ENCODE results near the gene SORD.
"Not testable (repeated sequence)": the region's sequence is repeated elsewhere in the genome, so short reads cannot be mapped to it uniquely, and the experiment has no call there.

The SORD gene

GRCh38 chr15:45101749-45102148 lies 78.8 kb downstream of the SORD start:
- TF ChIP-seq CTCF (IDR thresholded peaks at IDR 0.05; ENCODE audit: borderline replicate concordance, extremely low read depth, low read length, poor library complexity, severe bottlenecking) (no peak), EZH2 (IDR thresholded peaks at IDR 0.05; ENCODE audit: borderline replicate concordance, low read depth, low read length, severe bottlenecking) (no peak)
- no peaks in the 10 kb centered on the region for H3K9me3 ChIP-seq (ENCODE audit: insufficient read depth, low read length, severe bottlenecking)
- no peak overlapping the region for H3K4me2 ChIP-seq (ENCODE audit: insufficient read depth, low read length)
- ATAC-seq (ENCODE audit: insufficient read depth, low read depth) (no peak), DNase-seq (no peak)
- H3K9ac ChIP-seq (ENCODE audit: low read depth, low read length), result no peak overlapping the region
- H3K4me3 ChIP-seq (ENCODE audit: low read depth in 1 of 2, low read length in 2 of 2), result no peak overlapping the region
- H3K36me3 ChIP-seq (ENCODE audit: insufficient read depth, low read length), result no peaks in the 10 kb centered on the region
- H2AFZ ChIP-seq (ENCODE audit: low read depth, low read length), result no peak overlapping the region
- no peaks in the 10 kb centered on the region for H3K4me1 ChIP-seq (ENCODE audit: insufficient read depth, low read length)
- no peaks in the 10 kb centered on the region for H4K20me1 ChIP-seq (ENCODE audit: insufficient read depth, low read length)
- peaks cover 4% of the 10 kb centered on the region for H3K27me3 ChIP-seq (ENCODE audit: insufficient read depth, low read length, poor library complexity)
- H3K27ac ChIP-seq (ENCODE audit: low read length), result no peak overlapping the region
- H3K79me2 ChIP-seq (ENCODE audit: insufficient read depth, low read length), result no peaks in the 10 kb centered on the region

- TF ChIP-seq EZH2 (IDR thresholded peaks at IDR 0.05; ENCODE audit: borderline replicate concordance, low read depth, low read length, severe bottlenecking) (no peak), CTCF (IDR thresholded peaks at IDR 0.05; ENCODE audit: borderline replicate concordance, extremely low read depth, low read length, poor library complexity, severe bottlenecking) (no peak)
- H3K36me3 ChIP-seq (ENCODE audit: insufficient read depth, low read length), result no peaks in the 10 kb centered on the region
These were observed 79.2 kb downstream of the SORD start for GRCh38 chr15:45102226-45102625.

GRCh38 chr15:45104170-45104569 lies 81.2 kb downstream of the SORD start:
- H2AFZ ChIP-seq (ENCODE audit: low read depth, low read length); H3K4me2 ChIP-seq (ENCODE audit: insufficient read depth, low read length); H4K20me1 ChIP-seq (ENCODE audit: insufficient read depth, low read length); H3K4me3 ChIP-seq (ENCODE audit: low read depth in 1 of 2, low read length in 2 of 2); ATAC-seq (ENCODE audit: insufficient read depth, low read depth); H3K79me2 ChIP-seq (ENCODE audit: insufficient read depth, low read length); H3K9ac ChIP-seq (ENCODE audit: low read depth, low read length); H3K4me1 ChIP-seq (ENCODE audit: insufficient read depth, low read length); DNase-seq; H3K27ac ChIP-seq (ENCODE audit: low read length); H3K27me3 ChIP-seq (ENCODE audit: insufficient read depth, low read length, poor library complexity); H3K9me3 ChIP-seq (ENCODE audit: insufficient read depth, low read length, severe bottlenecking); H3K36me3 ChIP-seq (ENCODE audit: insufficient read depth, low read length): not testable (repeated sequence)

More at GRCh38 chr15:45102226-45102625, 79.2 kb downstream of the SORD start:
- no peaks in the 10 kb centered on the region for H3K4me1 ChIP-seq (ENCODE audit: insufficient read depth, low read length)
- no peaks in the 10 kb centered on the region for H4K20me1 ChIP-seq (ENCODE audit: insufficient read depth, low read length)
- H3K9ac ChIP-seq (ENCODE audit: low read depth, low read length), result no peak overlapping the region
- DNase-seq (no peak), ATAC-seq (ENCODE audit: insufficient read depth, low read depth) (no peak)
- peaks cover 4% of the 10 kb centered on the region for H3K27me3 ChIP-seq (ENCODE audit: insufficient read depth, low read length, poor library complexity)
- H3K4me3 ChIP-seq (ENCODE audit: low read depth in 1 of 2, low read length in 2 of 2), result no peak overlapping the region
- H3K9me3 ChIP-seq (ENCODE audit: insufficient read depth, low read length, severe bottlenecking), result no peaks in the 10 kb centered on the region
- H3K27ac ChIP-seq (ENCODE audit: low read length), result no peak overlapping the region
- no peaks in the 10 kb centered on the region for H3K79me2 ChIP-seq (ENCODE audit: insufficient read depth, low read length)
- no peak overlapping the region for H3K4me2 ChIP-seq (ENCODE audit: insufficient read depth, low read length)
- no peak overlapping the region for H2AFZ ChIP-seq (ENCODE audit: low read depth, low read length)

GRCh38 chr15:45105586-45105985 lies 82.6 kb downstream of the SORD start:
- H3K9ac ChIP-seq (ENCODE audit: low read depth, low read length), result no peak overlapping the region
- H3K27ac ChIP-seq (ENCODE audit: low read length), result no peak overlapping the region
- no peak overlapping the region for H3K4me2 ChIP-seq (ENCODE audit: insufficient read depth, low read length)
- H3K36me3 ChIP-seq (ENCODE audit: insufficient read depth, low read length), result no peaks in the 10 kb centered on the region
- no peaks in the 10 kb centered on the region for H3K79me2 ChIP-seq (ENCODE audit: insufficient read depth, low read length)
- no peaks in the 10 kb centered on the region for H4K20me1 ChIP-seq (ENCODE audit: insufficient read depth, low read length)
- no peak for ATAC-seq (ENCODE audit: insufficient read depth, low read depth)
- no peaks in the 10 kb centered on the region for H3K9me3 ChIP-seq (ENCODE audit: insufficient read depth, low read length, severe bottlenecking)
- DNase-seq, result no peak
- H3K27me3 ChIP-seq (ENCODE audit: insufficient read depth, low read length, poor library complexity), result peaks cover 4% of the 10 kb centered on the region
- no peak for TF ChIP-seq EZH2 (IDR thresholded peaks at IDR 0.05; ENCODE audit: borderline replicate concordance, low read depth, low read length, severe bottlenecking)
- no peak for TF ChIP-seq CTCF (IDR thresholded peaks at IDR 0.05; ENCODE audit: borderline replicate concordance, extremely low read depth, low read length, poor library complexity, severe bottlenecking)
- H3K4me1 ChIP-seq (ENCODE audit: insufficient read depth, low read length), result no peaks in the 10 kb centered on the region
- H2AFZ ChIP-seq (ENCODE audit: low read depth, low read length), result no peak overlapping the region
- no peak overlapping the region for H3K4me3 ChIP-seq (ENCODE audit: low read depth in 1 of 2, low read length in 2 of 2)
